Adipocyte (in vitro differentiated cells): ENCODE results near the gene TYRP1.

Experiments used
- DNase-seq: peaks from one replicate; pipeline ENCODE4 v3.0.0-alpha.2; 2015; ENCODE audit warnings: low read depth
- H3K27me3 ChIP-seq: replicated peaks from 2 replicates; pipeline ENCODE4 v1.7.0; 2013; ENCODE audit warnings: mild to moderate bottlenecking, low read length, moderate library complexity; ENCODE audit not compliant: control insufficient read depth, insufficient read depth
- H3K36me3 ChIP-seq: 2 replicates; pipeline ENCODE4 v1.7.0; 2013; ENCODE audit warnings: low read length, mild to moderate bottlenecking, moderate library complexity; ENCODE audit not compliant: control insufficient read depth, insufficient read depth, severe bottlenecking
- H3K4me1 ChIP-seq: 2 replicates; pipeline ENCODE4 v1.7.0; 2013; ENCODE audit warnings: mild to moderate bottlenecking, low read length, moderate library complexity; ENCODE audit not compliant: control insufficient read depth, insufficient read depth
- H3K4me3 ChIP-seq: 2 replicates; pipeline ENCODE4 v1.7.0; 2013; ENCODE audit warnings: mild to moderate bottlenecking, low read length, moderate library complexity
- H3K9ac ChIP-seq: 2 replicates; pipeline ENCODE4 v1.7.0; 2013; ENCODE audit warnings: mild to moderate bottlenecking, low read length, moderate library complexity
- H3K9me3 ChIP-seq: 2 replicates; pipeline ENCODE4 v1.7.0; 2013; ENCODE audit warnings: mild to moderate bottlenecking, low read length, moderate library complexity; ENCODE audit not compliant: control insufficient read depth

The TYRP1 gene

DNA sequence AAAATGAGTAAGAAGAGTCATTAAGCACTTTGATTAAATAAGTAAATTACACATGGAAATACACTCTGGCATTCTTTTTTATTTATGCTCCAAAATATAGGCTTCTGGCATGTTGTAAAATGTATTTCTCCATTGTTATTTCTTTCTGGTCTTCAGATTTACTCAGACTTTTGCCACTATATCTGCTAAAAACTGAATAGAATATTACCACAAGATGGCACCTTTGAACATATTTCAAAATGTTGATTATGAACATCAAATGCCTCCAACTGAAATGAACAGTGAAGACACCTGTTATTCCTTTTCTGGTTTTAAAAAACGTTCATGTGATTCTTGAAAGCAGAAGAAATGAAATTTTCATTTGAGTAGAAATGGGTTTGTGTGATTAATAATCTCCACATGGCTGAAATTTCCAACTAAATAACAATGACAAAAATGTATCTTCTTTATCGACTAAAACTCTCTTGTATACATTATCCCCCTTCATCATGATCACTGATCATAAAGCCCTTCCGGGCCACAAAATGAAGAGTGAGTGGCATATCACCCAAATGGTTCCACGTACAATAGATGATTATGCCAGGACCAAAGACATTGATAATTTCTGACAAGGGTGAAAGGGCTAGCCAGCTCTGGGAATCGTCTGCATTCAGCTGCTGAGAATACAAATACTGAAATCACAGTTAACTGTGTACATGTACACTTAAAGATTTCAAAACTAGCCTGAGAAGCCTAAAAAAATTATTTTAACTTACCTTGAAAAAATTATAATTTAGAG lies 23.8 kb downstream of the TYRP1 start:
- Histone ChIP-seq H3K27me3 (no peaks in the 10 kb centered on the region), H3K4me1 (peaks cover 6% of the 10 kb centered on the region), H3K4me3 (no peak overlapping the region), H3K9me3 (no peaks in the 10 kb centered on the region), H3K9ac (no peak overlapping the region), H3K36me3 (no peaks in the 10 kb centered on the region)
- no peak for DNase-seq

DNA sequence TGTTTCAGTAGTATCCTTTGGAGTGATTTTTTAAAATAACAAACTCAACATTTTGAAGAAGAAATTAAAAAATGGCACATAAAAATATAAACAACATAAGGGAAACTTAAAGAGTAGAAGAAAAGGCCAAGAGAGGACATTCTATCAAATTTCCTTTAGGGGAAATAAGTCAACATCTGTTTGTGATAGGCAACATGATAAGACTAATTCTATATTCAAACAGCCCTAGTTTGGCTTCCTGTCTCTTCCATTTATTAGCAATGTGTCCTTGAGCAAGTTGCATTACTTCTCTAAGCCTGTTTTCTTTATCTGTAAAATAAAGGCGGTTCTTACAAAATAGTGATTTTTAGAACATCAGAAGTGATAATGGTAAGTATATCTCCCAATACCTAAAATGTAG lies 24.7 kb downstream of the TYRP1 start:
- no peak for DNase-seq
- Histone ChIP-seq H3K4me1 (peaks cover 6% of the 10 kb centered on the region), H3K9me3 (no peaks in the 10 kb centered on the region), H3K4me3 (no peak overlapping the region), H3K36me3 (no peaks in the 10 kb centered on the region), H3K27me3 (no peaks in the 10 kb centered on the region), H3K9ac (no peak overlapping the region)

DNA sequence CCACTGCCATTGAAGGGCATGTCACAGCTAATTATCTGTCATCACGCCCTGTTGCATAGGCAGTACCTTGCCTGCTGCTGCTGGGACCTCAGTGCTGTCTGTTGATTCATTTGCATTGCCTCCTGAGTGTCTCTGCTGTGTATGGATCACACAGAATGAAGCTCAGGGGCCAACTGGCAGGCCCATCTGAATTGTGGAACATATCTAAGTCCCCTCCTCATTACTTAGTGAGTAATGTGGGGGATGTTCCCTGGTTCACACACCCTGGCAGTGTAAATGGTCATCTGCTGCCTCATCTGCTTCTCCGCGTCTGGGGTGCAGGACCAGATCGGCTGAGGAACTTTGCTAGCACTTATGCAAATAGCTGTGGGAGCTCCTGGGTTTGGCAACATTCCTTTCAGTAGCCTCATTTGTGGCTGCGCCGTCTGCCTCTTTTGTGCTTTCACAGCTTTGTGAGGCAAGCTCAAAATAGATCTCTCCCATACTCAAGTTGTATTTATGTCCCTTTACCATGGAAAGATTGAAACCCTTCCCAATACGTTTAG lies 25.4 kb downstream of the TYRP1 start:
- Histone ChIP-seq H3K36me3 (no peaks in the 10 kb centered on the region), H3K4me1 (peaks cover 6% of the 10 kb centered on the region), H3K4me3 (no peak overlapping the region), H3K9me3 (no peaks in the 10 kb centered on the region), H3K27me3 (no peaks in the 10 kb centered on the region), H3K9ac (no peak overlapping the region)
- peak; percentile 55 for DNase-seq

DNA sequence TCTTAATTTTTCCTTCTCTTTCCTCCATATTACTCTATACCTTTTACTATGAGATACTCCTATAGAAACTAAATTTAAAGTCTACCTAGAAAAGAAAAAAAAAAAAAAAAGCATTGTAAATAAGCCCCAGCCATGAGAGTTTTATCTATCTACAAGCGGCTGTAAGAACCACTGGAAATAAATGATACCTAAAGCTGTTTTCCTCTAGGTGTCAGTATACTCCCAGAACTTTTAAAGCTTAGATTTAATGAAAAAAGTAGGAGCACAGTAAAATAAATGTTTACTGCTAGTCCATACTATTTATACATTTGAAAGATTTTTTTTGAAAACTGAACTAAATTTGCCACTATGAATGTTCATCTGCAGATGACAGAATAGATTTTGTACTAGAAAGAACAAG lies 26.2 kb downstream of the TYRP1 start:
- Histone ChIP-seq H3K36me3 (no peaks in the 10 kb centered on the region), H3K9me3 (no peaks in the 10 kb centered on the region), H3K4me3 (no peak overlapping the region), H3K9ac (no peak overlapping the region), H3K27me3 (no peaks in the 10 kb centered on the region), H3K4me1 (peaks cover 6% of the 10 kb centered on the region)
- DNase-seq = peak; percentile 79

DNA sequence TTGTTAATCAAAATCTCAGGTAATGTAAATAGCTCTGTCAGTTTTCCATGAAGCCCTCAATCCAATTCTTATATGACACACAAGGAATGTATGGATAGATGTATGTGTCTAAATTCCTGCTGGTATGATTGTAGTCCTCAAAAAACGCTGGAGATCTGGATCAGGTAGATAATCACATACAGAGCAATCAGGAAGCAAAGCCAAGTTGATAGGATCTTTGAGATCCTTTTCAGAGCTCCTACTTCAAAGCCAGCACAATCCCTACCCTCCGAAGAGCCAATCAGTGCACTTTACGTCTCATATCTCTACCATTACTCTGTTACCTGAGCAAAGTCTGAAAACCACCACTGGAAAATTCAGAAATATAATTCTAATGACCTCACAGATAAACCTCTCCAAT lies 27.4 kb downstream of the TYRP1 start:
- H3K36me3 ChIP-seq = no peaks in the 10 kb centered on the region

DNA sequence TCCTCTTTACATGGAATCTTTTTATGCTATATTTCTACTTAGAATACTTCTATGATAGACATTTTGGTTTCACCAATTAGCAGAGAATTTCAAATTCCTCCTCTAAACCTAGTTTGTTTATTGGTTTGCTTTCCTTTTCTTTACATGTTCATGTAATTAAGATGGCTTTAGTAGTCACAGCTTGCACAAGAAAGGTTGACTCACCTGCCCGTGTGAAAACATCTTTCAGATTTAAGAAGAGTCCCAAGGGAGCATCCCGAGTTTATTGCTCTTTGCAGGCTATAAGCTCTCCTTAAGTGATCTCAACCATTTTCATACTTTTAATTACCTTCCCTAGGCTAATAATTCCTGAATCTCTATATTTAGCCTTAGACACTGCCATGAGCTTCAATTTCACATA lies 28.9 kb downstream of the TYRP1 start:
- Histone ChIP-seq H3K9ac (no peak overlapping the region), H3K4me1 (peaks cover 6% of the 10 kb centered on the region), H3K27me3 (no peaks in the 10 kb centered on the region), H3K36me3 (no peaks in the 10 kb centered on the region), H3K9me3 (no peaks in the 10 kb centered on the region), H3K4me3 (no peak overlapping the region)
- no peak for DNase-seq

More for the DNA sequence above, 27.4 kb downstream of the TYRP1 start:
- no peaks in the 10 kb centered on the region for H3K27me3 ChIP-seq
- no peak overlapping the region for H3K4me3 ChIP-seq
- H3K9me3 ChIP-seq = no peaks in the 10 kb centered on the region
- H3K4me1 ChIP-seq = peaks cover 6% of the 10 kb centered on the region
- no peak overlapping the region for H3K9ac ChIP-seq
- DNase-seq = no peak

DNA sequence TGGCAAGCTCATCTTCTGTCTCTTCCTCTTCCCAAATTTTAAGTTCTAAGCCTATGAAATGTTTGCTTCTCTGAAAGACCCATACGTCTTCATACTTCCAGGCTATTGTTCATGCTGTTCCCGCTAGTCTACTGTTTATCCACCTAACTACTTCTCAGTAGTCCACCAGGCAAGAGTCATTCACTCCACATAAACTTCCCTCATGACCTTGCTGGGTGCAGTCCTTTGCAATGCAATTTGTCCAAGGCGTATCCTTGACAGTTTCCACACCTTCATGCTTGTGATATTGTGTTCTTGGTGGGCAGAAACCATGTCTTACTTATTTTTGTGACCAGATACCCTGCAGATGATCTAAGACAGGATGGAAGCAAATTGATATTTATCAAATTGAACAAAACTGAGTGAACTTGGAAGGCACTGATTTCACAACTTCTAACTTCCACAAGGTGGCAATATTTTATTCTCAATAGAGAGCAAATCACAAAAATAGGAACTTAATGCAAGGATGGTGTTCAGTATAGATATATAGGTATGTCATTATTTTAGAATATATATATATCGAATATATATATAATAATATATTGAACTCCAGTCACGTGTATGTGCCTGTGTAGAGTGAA lies 30.3 kb downstream of the TYRP1 start:
- Histone ChIP-seq H3K9ac (peak overlapping the region; percentile 13), H3K36me3 (no peaks in the 10 kb centered on the region), H3K4me3 (no peak overlapping the region), H3K9me3 (no peaks in the 10 kb centered on the region), H3K4me1 (peaks cover 6% of the 10 kb centered on the region), H3K27me3 (no peaks in the 10 kb centered on the region)
- DNase-seq = peak; percentile 76

DNA sequence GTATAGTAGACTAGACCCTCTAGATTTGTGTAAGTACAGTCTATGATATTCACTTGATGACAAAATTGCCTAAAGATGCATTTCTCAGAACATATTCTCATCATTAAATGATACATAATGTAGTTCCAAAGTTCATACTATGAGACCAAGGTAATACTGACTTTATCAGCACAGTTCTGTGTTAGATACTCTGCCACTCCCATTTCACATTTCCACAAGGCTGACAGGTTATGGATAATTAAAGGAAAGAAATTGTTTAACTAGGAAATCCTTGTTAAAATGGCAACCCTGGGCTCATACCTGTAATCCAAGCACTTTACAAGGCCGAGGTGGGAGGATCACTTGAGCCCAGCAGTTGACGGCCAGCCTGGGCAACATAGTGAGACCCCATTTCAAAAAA lies 33.6 kb downstream of the TYRP1 start:
- DNase-seq = no peak

DNA sequence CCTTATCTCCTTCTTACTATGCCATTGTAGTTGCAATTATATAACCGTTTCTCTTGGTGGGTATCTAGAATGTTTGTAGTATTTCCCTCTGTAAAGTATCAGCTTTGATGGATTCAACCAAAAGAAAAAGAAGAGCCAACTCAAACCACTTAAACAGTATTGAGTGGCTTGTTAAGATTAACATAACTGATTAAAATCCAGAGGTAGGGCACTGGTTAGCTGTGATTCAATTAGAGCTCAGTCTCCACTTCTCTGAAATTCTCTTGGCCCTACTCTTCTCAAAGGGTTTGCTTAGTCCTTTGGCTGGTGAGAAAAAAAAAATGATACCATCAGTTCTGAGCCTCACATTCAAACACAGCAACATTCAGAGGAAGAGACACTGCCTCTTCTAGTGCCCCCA lies 37.0 kb downstream of the TYRP1 start:
- Histone ChIP-seq H3K4me3 (no peak overlapping the region), H3K36me3 (no peaks in the 10 kb centered on the region), H3K27me3 (no peaks in the 10 kb centered on the region), H3K4me1 (no peaks in the 10 kb centered on the region), H3K9me3 (peaks cover 6% of the 10 kb centered on the region), H3K9ac (no peak overlapping the region)
- DNase-seq = no peak

More for the DNA sequence above, 33.6 kb downstream of the TYRP1 start:
- Histone ChIP-seq H3K4me3 (no peak overlapping the region), H3K9ac (no peak overlapping the region), H3K9me3 (no peaks in the 10 kb centered on the region), H3K27me3 (no peaks in the 10 kb centered on the region), H3K36me3 (no peaks in the 10 kb centered on the region), H3K4me1 (no peaks in the 10 kb centered on the region)

DNA sequence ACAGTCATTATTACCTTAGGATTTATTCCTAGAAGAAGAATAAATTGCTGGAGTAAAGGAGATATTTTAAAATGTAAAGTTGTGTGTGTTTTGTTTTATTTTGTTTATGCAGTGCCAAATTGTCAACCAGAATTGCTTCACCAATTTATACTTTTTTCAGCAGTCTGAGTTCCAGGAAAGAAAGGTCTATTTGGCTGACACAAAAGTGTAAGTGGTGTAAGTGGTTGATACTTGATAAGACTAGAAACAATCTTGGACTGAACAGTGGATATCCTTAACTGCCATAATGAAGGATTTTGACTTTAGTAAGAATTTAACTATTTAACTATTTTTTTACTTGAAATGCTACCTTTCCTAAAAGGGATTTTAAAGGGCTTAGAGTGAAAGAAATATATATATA lies 37.7 kb downstream of the TYRP1 start:
- Histone ChIP-seq H3K4me1 (no peaks in the 10 kb centered on the region), H3K9ac (no peak overlapping the region), H3K9me3 (peaks cover 6% of the 10 kb centered on the region), H3K4me3 (no peak overlapping the region), H3K36me3 (no peaks in the 10 kb centered on the region), H3K27me3 (no peaks in the 10 kb centered on the region)
- DNase-seq = no peak

DNA sequence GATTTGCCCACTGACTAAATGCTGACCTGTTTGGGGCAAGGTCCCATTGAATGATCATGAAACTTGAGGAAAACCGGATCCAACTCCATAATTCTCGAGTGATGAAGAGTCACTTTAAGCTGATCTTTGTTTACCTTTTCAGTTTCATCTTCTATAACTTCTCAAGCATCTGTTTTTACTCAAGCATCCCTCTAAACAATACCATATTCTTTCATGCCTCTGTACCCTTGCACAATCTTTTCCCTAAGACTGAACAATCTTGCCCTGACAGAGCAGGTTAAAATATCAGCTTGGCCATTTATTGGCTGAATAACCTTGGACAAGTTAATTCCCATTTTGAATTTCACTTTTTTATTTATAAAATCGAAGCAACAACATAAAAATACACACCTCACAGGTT lies 39.8 kb downstream of the TYRP1 start:
- Histone ChIP-seq H3K36me3 (no peaks in the 10 kb centered on the region), H3K4me3 (no peak overlapping the region), H3K4me1 (no peaks in the 10 kb centered on the region), H3K27me3 (no peaks in the 10 kb centered on the region), H3K9me3 (peaks cover 6% of the 10 kb centered on the region), H3K9ac (no peak overlapping the region)
- peak; percentile 61 for DNase-seq
